ENCODE data around the gene LINC00237. TPM values are rescaled to one million over a fixed set of nuclear protein-coding genes. Genes with fewer than 3 reads are reported as not detected.

LINC00237 gene
- total RNA-seq, 6 donors from 2014 or later: not detected

DNA sequence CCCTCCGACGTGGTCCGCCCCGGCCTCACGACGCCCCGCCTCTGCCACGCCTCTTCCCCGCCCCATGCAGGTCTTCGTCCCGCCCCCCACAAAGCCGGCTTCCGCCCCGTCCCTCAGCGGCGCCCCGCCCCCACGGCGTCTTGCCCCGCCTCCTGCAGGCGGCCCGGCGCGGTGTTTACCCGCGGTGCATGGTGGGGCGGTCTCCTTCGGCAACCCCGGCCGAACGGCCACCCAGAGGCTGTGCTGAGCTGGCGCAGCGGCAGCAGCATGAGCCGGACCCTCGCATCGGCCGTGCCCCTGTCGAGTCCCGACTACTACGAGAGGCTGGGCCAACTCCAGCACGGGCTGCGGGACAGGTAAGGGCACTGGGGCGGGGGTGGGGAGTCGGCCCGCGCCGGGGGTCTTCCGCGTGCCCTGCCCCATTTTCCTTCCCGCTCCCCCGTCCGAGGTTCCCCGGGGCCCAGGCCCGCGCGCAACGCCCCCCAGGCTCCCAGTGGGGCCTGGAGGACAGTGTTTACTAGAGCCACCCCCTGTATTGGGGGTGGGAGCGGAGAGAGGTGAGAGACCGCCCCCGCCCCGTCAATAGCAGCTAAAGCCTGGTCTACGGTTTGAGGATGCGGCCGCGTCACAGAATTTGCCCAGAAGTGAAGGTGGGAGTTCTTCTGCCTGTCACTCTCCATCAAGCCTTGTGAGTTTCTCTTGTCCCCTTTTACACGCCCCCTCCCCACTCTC, 19.9 kb upstream of the LINC00237 start, which contains the start of gene KIZ:
Gene KIZ (plus strand): TSS at position 234 of the 732 bp plus-strand sequence. CDS start 34 bp downstream, at position 268.
- WGBS, 2 donors: 0 to 1% methylated on average over 4 to 24 of the region's 66 CpGs

DNA sequence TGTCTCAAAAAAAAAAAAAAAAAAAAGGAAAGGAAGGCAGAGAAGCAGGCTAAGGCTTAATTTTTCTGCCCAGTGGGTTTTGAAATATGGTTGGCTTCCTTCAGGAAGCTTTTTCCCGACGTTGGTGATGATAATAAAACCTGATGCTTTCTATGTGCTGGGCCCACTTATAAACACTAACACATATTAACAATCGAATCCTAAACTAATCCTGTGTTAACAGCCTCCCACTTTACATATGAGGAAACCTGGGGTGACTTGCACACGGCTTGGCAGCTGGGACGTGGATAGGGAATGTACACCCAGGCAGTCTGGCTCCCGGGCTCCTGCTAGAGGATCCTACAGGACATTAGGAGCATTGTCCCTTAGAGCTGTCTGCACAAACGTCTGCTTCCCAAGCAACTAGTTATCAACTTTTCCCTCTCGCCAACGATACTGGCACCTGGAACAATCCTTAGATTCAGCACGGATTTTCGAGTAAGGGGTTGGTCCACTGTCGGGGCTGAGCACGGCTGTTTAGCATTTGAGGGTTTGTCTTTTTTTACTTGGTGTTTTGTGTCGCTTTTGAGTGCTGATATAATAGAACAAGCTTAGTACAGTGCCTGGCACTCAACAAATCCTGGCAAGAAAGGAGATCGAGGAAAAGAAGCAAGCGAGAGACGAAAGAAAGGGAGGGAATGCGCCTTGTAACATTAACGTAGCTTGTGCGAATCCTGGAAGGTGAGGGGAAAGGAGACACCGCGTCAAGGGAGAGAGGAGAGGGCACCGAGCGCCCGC, 19.1 kb upstream of the LINC00237 start:
- peaks cover 3 to 10% (median 6%) of the 10 kb centered on the region in 4 donors for H3K4me1 ChIP-seq
- ATAC-seq (ENCODE audit: low FRiP score in 2 of 2) (peak; percentile 66 to 67), DNase-seq (peak in 1 of 2 donors; percentile 33)
- H3K36me3 ChIP-seq: no peaks in the 10 kb centered on the region
- H3K4me3 ChIP-seq: peak overlapping the region; percentile 34 to 92 (median 85)
- WGBS, 2 donors: 5 to 6% methylated on average over 23 to 25 of the region's 25 CpGs
- no peak for TF ChIP-seq POLR2A (IDR thresholded peaks at IDR 0.05)
- TF ChIP-seq EP300 (IDR thresholded peaks at IDR 0.05): no peak
- peak in 2 of 6 experiments; percentile 6 to 22 for TF ChIP-seq CTCF (IDR thresholded peaks at IDR 0.05)
- TF ChIP-seq POLR2AphosphoS5 (IDR thresholded peaks at IDR 0.05): no peak
- no peaks in the 10 kb centered on the region for H3K9me3 ChIP-seq
- peak overlapping the region; percentile 20 to 91 (median 66) for H3K27ac ChIP-seq
- H3K27me3 ChIP-seq: no peaks in the 10 kb centered on the region

More for the DNA sequence above, 19.9 kb upstream of the LINC00237 start, which contains the start of gene KIZ:
- Histone ChIP-seq H3K36me3 (no peaks in the 10 kb centered on the region), H3K4me1 (peaks cover 3 to 10% (median 6%) of the 10 kb centered on the region in 4 donors), H3K9me3 (no peaks in the 10 kb centered on the region), H3K4me3 (peak within 1 kb of the TSS; percentile 78 to 92 (median 90)), H3K27ac (peak within 1 kb of the TSS; percentile 67 to 91 (median 84)), H3K27me3 (no peaks in the 10 kb centered on the region)
- peak; percentile 100 for ATAC-seq (ENCODE audit: low FRiP score in 2 of 2)
- TF ChIP-seq POLR2AphosphoS5 (IDR thresholded peaks at IDR 0.05): peak in 1 of 2 donors; percentile 97
- peak in 3 of 4 donors; percentile 38 to 87 (median 61) for TF ChIP-seq POLR2A (IDR thresholded peaks at IDR 0.05)
- TF ChIP-seq EP300 (IDR thresholded peaks at IDR 0.05): peak in 1 of 4 donors; percentile 49
- TF ChIP-seq CTCF (IDR thresholded peaks at IDR 0.05): peak; percentile 49 to 89 (median 73)
- DNase-seq: peak; percentile 97 to 100

- DNase-seq (no peak), ATAC-seq (ENCODE audit: low FRiP score in 2 of 2) (no peak)
- Histone ChIP-seq H3K4me1 (peaks cover 3 to 10% (median 6%) of the 10 kb centered on the region in 4 donors), H3K27ac (no peak overlapping the region), H3K27me3 (no peaks in the 10 kb centered on the region), H3K9me3 (no peaks in the 10 kb centered on the region), H3K36me3 (no peaks in the 10 kb centered on the region), H3K4me3 (no peak overlapping the region)
- TF ChIP-seq POLR2A (IDR thresholded peaks at IDR 0.05) (no peak), POLR2AphosphoS5 (IDR thresholded peaks at IDR 0.05) (no peak), CTCF (IDR thresholded peaks at IDR 0.05) (no peak), EP300 (IDR thresholded peaks at IDR 0.05) (no peak)
- WGBS, 2 donors: 90 to 91% methylated on average over 3 of the region's 3 CpGs
These were observed 18.0 kb upstream of the LINC00237 start for GRCh38 chr20:21124190-21124589.

GRCh38 chr20:21118782-21119181, 12.6 kb upstream of the LINC00237 start:
- Histone ChIP-seq H3K4me3 (no peak overlapping the region), H3K4me1 (no peaks in the 10 kb centered on the region), H3K27ac (no peak overlapping the region), H3K9me3 (no peaks in the 10 kb centered on the region), H3K36me3 (no peaks in the 10 kb centered on the region), H3K27me3 (no peaks in the 10 kb centered on the region)
- DNase-seq: no peak
- 92% methylated on average over 2 of the region's 2 CpGs for WGBS, 2 donors
- no peak for ATAC-seq (ENCODE audit: low FRiP score in 2 of 2)
- TF ChIP-seq EP300 (IDR thresholded peaks at IDR 0.05): no peak
- TF ChIP-seq CTCF (IDR thresholded peaks at IDR 0.05): no peak
- TF ChIP-seq POLR2AphosphoS5 (IDR thresholded peaks at IDR 0.05): no peak
- TF ChIP-seq POLR2A (IDR thresholded peaks at IDR 0.05): no peak
